SK-MEL-5 (cell line): ENCODE results near the gene C12orf57. TPM values are rescaled to one million over a fixed set of nuclear protein-coding genes. Genes with fewer than 3 reads are reported as not detected.

Source experiments
- DNase-seq: peaks from one replicate; pipeline ENCODE4 v3.0.0-alpha.2; 2016; ENCODE audit warnings: low read depth, low spot score
- in situ Hi-C: cut with HindIII; loops from 2 replicates; pipeline ENCODE4 v1.10.0; 2016; ENCODE audit warnings: low sequenced_read_pairs, high pct_unique_total_duplicates, low pct_unique_long_range_greater_than_20kb
- total RNA-seq: library from RNA; depleted of rRNA; stranded (reverse); fragments of >200 nt; shearing (Covaris generic); gene quantifications from 2 replicates; pipeline ENCODE4 v1.2.3, GENCODE V29; 2014

The C12orf57 gene
- total RNA-seq, 1 experiment from 2014 or later, result 135 TPM

GRCh38 chr12:6932766-6933165 is 11.1 kb upstream of the C12orf57 start:
- in situ Hi-C loops, result no loop called here

GRCh38 chr12:6934110-6934509 is 9.7 kb upstream of the C12orf57 start:
- in situ Hi-C loops, result no loop called here
- DNase-seq, result no peak

More at GRCh38 chr12:6932766-6933165, 11.1 kb upstream of the C12orf57 start:
- DNase-seq, result no peak

- no peak for DNase-seq
- in situ Hi-C loops, result no loop called here
Observed at GRCh38 chr12:6935371-6936193, 8.2 kb upstream of the C12orf57 start.

- no peak for DNase-seq
- in situ Hi-C loops, result no loop called here
Observed at GRCh38 chr12:6936194-6936635, 7.6 kb upstream of the C12orf57 start.

GRCh38 chr12:6936636-6937480 is 7.0 kb upstream of the C12orf57 start:
- DNase-seq, result no peak
- in situ Hi-C loops, result no loop called here

- DNase-seq, result peak; percentile 95
Observed at GRCh38 chr12:6937481-6938352, 6.1 kb upstream of the C12orf57 start.

GRCh38 chr12:6938353-6939190 is 5.2 kb upstream of the C12orf57 start:
- in situ Hi-C loops, result no loop called here
- no peak for DNase-seq

More at GRCh38 chr12:6937481-6938352, 6.1 kb upstream of the C12orf57 start:
- in situ Hi-C loops, result no loop called here

GRCh38 chr12:6939191-6939540 is 4.7 kb upstream of the C12orf57 start:
- in situ Hi-C loops, result no loop called here
- DNase-seq, result no peak

GRCh38 chr12:6941267-6941666 is 2.6 kb upstream of the C12orf57 start:
- in situ Hi-C loops, result no loop called here
- DNase-seq, result no peak

GRCh38 chr12:6941782-6942181 is 2.0 kb upstream of the C12orf57 start:
- in situ Hi-C loops, result no loop called here
- DNase-seq, result no peak

GRCh38 chr12:6942331-6942665 is 1.5 kb upstream of the C12orf57 start:
- in situ Hi-C loops, result no loop called here

GRCh38 chr12:6943389-6943721 is 467 bp upstream of the C12orf57 start:
- peak; percentile 93 for DNase-seq

More at GRCh38 chr12:6942331-6942665, 1.5 kb upstream of the C12orf57 start:
- no peak for DNase-seq

GRCh38 chr12:6944381-6945186 is 762 bp downstream of the C12orf57 start:
- peak; percentile 97 for DNase-seq
- in situ Hi-C loops, result no loop called here

More at GRCh38 chr12:6943389-6943721, 467 bp upstream of the C12orf57 start:
- in situ Hi-C loops, result no loop called here

- in situ Hi-C loops, result no loop called here
- DNase-seq, result no peak
Observed at GRCh38 chr12:6945613-6946012, 1.8 kb downstream of the C12orf57 start.

- no peak for DNase-seq
- in situ Hi-C loops, result no loop called here
Observed at GRCh38 chr12:6946033-6946919, 2.5 kb downstream of the C12orf57 start.
